Skin of body (tissue), 3 donors: ENCODE results near the gene HOMEZ. TPM values are rescaled to one million over a fixed set of nuclear protein-coding genes. Genes with fewer than 3 reads are reported as not detected.
"Not testable (repeated sequence)": the region's sequence is repeated elsewhere in the genome, so short reads cannot be mapped to it uniquely, and the experiment has no call there.

Source experiments
- DNase-seq: peaks from one replicate; lab custom pipeline; 2025; lab: John Stamatoyannopoulos, UW
- small RNA-seq: library from RNA; depleted of rRNA; stranded (forward); fragments of <200 nt; gene quantifications from one replicate; pipeline ENCODE3, GENCODE V24; 2014; ENCODE audit warnings: low replicate concordance
- total RNA-seq: library from RNA; depleted of rRNA; stranded (reverse); fragments of >200 nt; gene quantifications from one replicate; pipeline ENCODE4 v1.2.3, GENCODE V29; 2014

HOMEZ gene
- total RNA-seq, 1 donor from 2014 or later, result 4.0 TPM

DNA sequence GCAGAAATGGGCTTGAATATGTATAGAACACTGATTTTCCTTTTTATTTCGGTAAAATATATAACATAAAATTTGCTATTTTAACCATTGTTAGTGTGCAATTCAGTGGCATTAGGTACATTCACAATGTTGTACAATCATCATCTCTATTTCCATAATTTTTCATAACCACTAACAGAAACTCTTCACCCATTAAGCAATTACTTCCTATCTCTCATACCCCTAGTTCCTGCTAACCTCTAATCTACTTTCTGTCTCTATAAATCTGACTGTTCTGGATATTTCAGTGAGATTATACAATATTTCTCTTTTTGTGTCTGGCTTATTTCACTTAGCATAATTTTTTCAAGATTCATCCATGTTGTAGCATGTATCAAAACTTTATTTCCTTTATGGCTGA lies 57.1 kb downstream of the HOMEZ start:
- no peak for DNase-seq

- no peak for DNase-seq
Observed at GRCh38 chr14:23227566-23227965, 58.4 kb downstream of the HOMEZ start.

DNA sequence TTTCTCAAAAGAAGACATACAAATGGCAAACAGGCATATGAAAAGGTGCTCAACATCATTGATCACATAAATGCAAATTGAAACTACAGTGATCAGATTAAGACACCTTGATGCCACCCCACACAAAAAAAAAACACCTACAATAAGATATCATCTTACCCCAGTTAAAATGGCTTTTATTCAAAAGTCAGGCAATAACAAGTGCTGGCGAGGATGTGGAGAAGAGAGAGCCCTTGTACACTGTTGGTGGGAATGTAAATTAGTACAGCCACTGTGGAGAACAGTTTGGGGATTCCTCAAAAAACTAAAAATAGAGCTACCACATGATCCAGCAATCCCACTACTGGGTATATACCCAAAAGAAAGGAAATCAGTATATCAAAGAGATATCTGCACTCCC lies 61.0 kb downstream of the HOMEZ start:
- DNase-seq, result not testable (repeated sequence)

Small RNAs within 50 kb of the gene (small RNA-seq; reads per million reads assigned to genes)
- not detected for gene AL049829.1
- gene RNU6-1046P, result not detected

Other genes with a start within 250 kb of the HOMEZ start
- gene PSMB11, start 243.9 kb downstream of the HOMEZ start, total RNA-seq, result not detected
- 3.4 TPM for gene CDH24, start 228.6 kb downstream of the HOMEZ start, total RNA-seq
- 93.9 TPM for gene ACIN1, start 191.0 kb downstream of the HOMEZ start, total RNA-seq
- gene C14orf119, start 190.6 kb downstream of the HOMEZ start, total RNA-seq, result 30.8 TPM
- not detected for gene CIROP, start 181.1 kb downstream of the HOMEZ start, total RNA-seq
- 1.5 TPM for gene CEBPE, start 166.9 kb downstream of the HOMEZ start, total RNA-seq
- gene SLC7A8, start 102.5 kb downstream of the HOMEZ start, total RNA-seq, result 27.5 TPM
- gene RNF212B, start 48.2 kb downstream of the HOMEZ start, total RNA-seq, result not detected
- 6.0 TPM for gene PPP1R3E, start 16.7 kb upstream of the HOMEZ start, total RNA-seq
- 18.7 TPM for gene BCL2L2, start 20.7 kb upstream of the HOMEZ start, total RNA-seq
- 65.8 TPM for gene PABPN1, start 35.3 kb upstream of the HOMEZ start, total RNA-seq
- 13.1 TPM for gene SLC22A17, start 66.8 kb upstream of the HOMEZ start, total RNA-seq
- 24.1 TPM for gene EFS, start 79.0 kb upstream of the HOMEZ start, total RNA-seq
- not detected for gene IL25, start 86.7 kb upstream of the HOMEZ start, total RNA-seq
- 2.7 TPM for gene CMTM5, start 90.9 kb upstream of the HOMEZ start, total RNA-seq
- gene MYH6, start 122.1 kb upstream of the HOMEZ start, total RNA-seq, result 0.30 TPM
- 84.4 TPM for gene MYH7, start 149.5 kb upstream of the HOMEZ start, total RNA-seq
- gene NGDN, start 183.6 kb upstream of the HOMEZ start, total RNA-seq, result 58.2 TPM